PFSK-1 (cell line): ENCODE results near the gene KBTBD3.

Source experiments
- FOXP2 ChIP-seq: optimal IDR thresholded peaks from 2 replicates; pipeline ENCODE3; 2011; ENCODE audit warnings: borderline replicate concordance, control low read depth, inconsistent platforms; ENCODE audit not compliant: insufficient read depth; ENCODE audit errors: extremely low read length, extremely low read depth
- POLR2AphosphoS5 ChIP-seq: IDR thresholded peaks from 2 replicates; pipeline ENCODE4 v1.6.1; 2012; ENCODE audit warnings: low read depth, mild to moderate bottlenecking, control low read depth, low read length, moderate library complexity
- REST ChIP-seq, 2 experiments: IDR thresholded peaks; 2 replicates each; pipeline versions ENCODE4 v1.6.1 to v1.8.0; 2011 to 2012; ENCODE audit warnings: low read depth in 2 of 2, low read length in 2 of 2, control low read depth in 1 of 2, inconsistent platforms in 1 of 2, mild to moderate bottlenecking in 1 of 2, moderate library complexity in 1 of 2; ENCODE audit not compliant: insufficient read depth in 1 of 2
- SIN3A ChIP-seq: IDR thresholded peaks from 2 replicates; pipeline ENCODE4 v1.6.1; 2012; ENCODE audit warnings: mild to moderate bottlenecking, low read length, moderate library complexity, borderline replicate concordance; ENCODE audit not compliant: insufficient read depth
- TAF1 ChIP-seq: IDR thresholded peaks from 2 replicates; pipeline ENCODE4 v1.6.1; 2012; ENCODE audit warnings: low read length, control low read depth, borderline replicate concordance; ENCODE audit not compliant: insufficient read depth

Gene KBTBD3

GRCh38 chr11:106001304-106002012, 75.7 kb downstream of the KBTBD3 start:
- TF ChIP-seq SIN3A (no peak), TAF1 (no peak), REST (IDR thresholded peaks at IDR 0.05; ENCODE audit: insufficient read depth in 1 of 2, low read depth in 2 of 2, low read length in 2 of 2) (no peak), FOXP2 (no peak), POLR2AphosphoS5 (no peak)
